ENCODE measurements around the gene SOX14. TPM values are rescaled to one million over a fixed set of nuclear protein-coding genes. Genes with fewer than 3 reads are reported as not detected.

Gene SOX14
- total and polyA plus RNA-seq, 2 of the 4 experiments (the other 2 are of a cell fraction): not detected

DNA sequence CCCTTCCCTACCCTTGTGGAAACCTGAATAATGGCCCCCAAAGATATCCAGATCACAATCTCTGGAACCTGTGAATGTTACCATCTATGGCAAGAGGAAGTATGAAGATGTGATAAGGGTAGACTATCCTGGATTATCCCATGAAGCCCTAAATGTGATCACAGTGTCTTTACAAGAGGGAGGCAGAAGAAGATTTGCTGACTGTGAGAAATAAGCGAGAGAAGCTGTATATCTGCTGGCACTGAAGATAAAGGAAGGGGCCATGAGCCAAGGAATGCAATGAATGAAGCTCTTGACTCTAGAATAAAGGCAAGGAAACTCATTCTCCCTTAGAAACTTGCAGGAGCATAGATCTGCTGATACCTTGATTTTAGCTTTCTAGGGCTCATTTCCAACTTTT lies 39.1 kb downstream of the SOX14 start:
- no peak overlapping the region for H3K4me2 ChIP-seq (ENCODE audit: low read depth, low read length)
- H2AK5ac ChIP-seq (ENCODE audit: low read depth, low read length): no peak overlapping the region
- H3K4me3 ChIP-seq (ENCODE audit: insufficient read depth, low read depth, low read length): no peak overlapping the region
- intact Hi-C loops (cut with micrococcal nuclease): no loop called here
- no peak overlapping the region for H3K56ac ChIP-seq (ENCODE audit: extremely low read depth, insufficient read depth, low read length)
- DNase-seq: no peak
- H3K9ac ChIP-seq (ENCODE audit: low read depth, low read length): no peak overlapping the region
- TF ChIP-seq CTCF (conservative IDR thresholded peaks at IDR 0.05; ENCODE audit: low read depth, low read length) (no peak), NFE2L2 (IDR thresholded peaks at IDR 0.05; ENCODE audit: low read depth, low read length) (no peak), SMC3 (IDR thresholded peaks at IDR 0.05; ENCODE audit: low read depth, low read length) (no peak), MAFK (IDR thresholded peaks at IDR 0.05; ENCODE audit: low read depth, low read length) (peak; percentile 53), CEBPB (IDR thresholded peaks at IDR 0.05; ENCODE audit: low read depth, low read length) (no peak), MXI1 (IDR thresholded peaks at IDR 0.05; ENCODE audit: borderline replicate concordance, low read depth, low read length) (no peak), FOS (IDR thresholded peaks at IDR 0.05; ENCODE audit: low read depth, low read length) (no peak)
- TF ChIP-seq, protein P1, sequence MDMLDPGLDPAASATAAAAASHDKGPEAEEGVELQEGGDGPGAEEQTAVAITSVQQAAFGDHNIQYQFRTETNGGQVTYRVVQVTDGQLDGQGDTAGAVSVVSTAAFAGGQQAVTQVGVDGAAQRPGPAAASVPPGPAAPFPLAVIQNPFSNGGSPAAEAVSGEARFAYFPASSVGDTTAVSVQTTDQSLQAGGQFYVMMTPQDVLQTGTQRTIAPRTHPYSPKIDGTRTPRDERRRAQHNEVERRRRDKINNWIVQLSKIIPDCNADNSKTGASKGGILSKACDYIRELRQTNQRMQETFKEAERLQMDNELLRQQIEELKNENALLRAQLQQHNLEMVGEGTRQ (IDR thresholded peaks at IDR 0.05; ENCODE audit: low read depth, low read length): no peak
- H2AFZ ChIP-seq (replicated peaks; ENCODE audit: low read length, poor library complexity): no peak overlapping the region
- H4K8ac ChIP-seq (ENCODE audit: low read depth in 2 of 2, low read length in 2 of 2): no peak overlapping the region
- H3K79me1 ChIP-seq (ENCODE audit: low read depth in 1 of 2, low read length in 2 of 2): no peaks in the 10 kb centered on the region
- no peak overlapping the region for H2BK120ac ChIP-seq (ENCODE audit: low read depth, low read length)
- H3K9me3 ChIP-seq (ENCODE audit: control insufficient read depth, insufficient read depth, low read length): no peaks in the 10 kb centered on the region
- no TSS peak for BruUV-seq (replicated peaks)
- no peak overlapping the region for H2BK20ac ChIP-seq (ENCODE audit: low read depth, low read length)
- H3K4ac ChIP-seq (ENCODE audit: low read depth, low read length): no peak overlapping the region
- H2AK9ac ChIP-seq (replicated peaks; ENCODE audit: low read depth, low read length, poor library complexity): no peak overlapping the region
- no peak overlapping the region for H3K18ac ChIP-seq (ENCODE audit: low read depth, low read length)
- WGBS, 2 experiments (ENCODE audit: extremely low coverage in 2 of 2, insufficient read length in 1 of 2): no CpG with 5 or more reads among the region's 1 CpG
- in situ Hi-C loops (cut with MboI; ENCODE audit: low sequenced_read_pairs): no loop called here
- no peaks in the 10 kb centered on the region for H3K4me1 ChIP-seq (ENCODE audit: control insufficient read depth, insufficient read depth, low read length)
- H3K27ac ChIP-seq (ENCODE audit: insufficient read depth, low read length): no peak overlapping the region
- ChIA-PET POLR2A (ENCODE audit: unreplicated experiment) (no interaction called here), CTCF (no interaction called here)
- H4K5ac ChIP-seq (ENCODE audit: low read depth, low read length): no peak overlapping the region
- no peak for ATAC-seq (ENCODE audit: low read depth)
- H2BK15ac ChIP-seq (ENCODE audit: low read depth, low read length): no peak overlapping the region
- no peak overlapping the region for H4K91ac ChIP-seq (ENCODE audit: insufficient read depth, low read depth, low read length)
- dilution Hi-C loops (cut with HindIII; ENCODE audit: low sequenced_read_pairs, unreplicated experiment): no loop called here
- H3K14ac ChIP-seq (replicated peaks; ENCODE audit: low read depth, low read length): no peak overlapping the region
- no peaks in the 10 kb centered on the region for H3K27me3 ChIP-seq (ENCODE audit: control insufficient read depth, insufficient read depth, low read length)
- no peak overlapping the region for H2BK5ac ChIP-seq (ENCODE audit: low read depth, low read length, poor library complexity, severe bottlenecking)
- H3K9me1 ChIP-seq (ENCODE audit: insufficient read depth, low read length): no peaks in the 10 kb centered on the region
- H3K36me3 ChIP-seq (ENCODE audit: control insufficient read depth, insufficient read depth, low read length): no peaks in the 10 kb centered on the region
- no peak overlapping the region for H3K23ac ChIP-seq (ENCODE audit: low read depth, low read length)
- H4K20me1 ChIP-seq (ENCODE audit: insufficient read depth, low read length): no peaks in the 10 kb centered on the region

Measured in IMR-90 (cell line).